Mesothelial cell of epicardium (in vitro differentiated cells): Measurements from ENCODE around the gene NHEJ1. TPM values are rescaled to one million over a fixed set of nuclear protein-coding genes. Genes with fewer than 3 reads are reported as not detected.

Experiments used
- DNase-seq, 2 experiments: peaks; one replicate each; pipeline ENCODE4 v3.0.0; 2021; ENCODE audit warnings: low spot score in 2 of 2; ENCODE audit not compliant: unreplicated experiment in 2 of 2
- H3K27ac Mint-ChIP-seq: 2 replicates; pipeline ENCODE4 v1.8.0; 2021; ENCODE audit warnings: mixed read lengths
- H3K27me3 Mint-ChIP-seq: 2 replicates; pipeline ENCODE4 v1.8.0; 2021; ENCODE audit warnings: low read depth, mixed read lengths
- H3K36me3 Mint-ChIP-seq: 2 replicates; pipeline ENCODE4 v1.8.0; 2021; ENCODE audit warnings: mixed read lengths
- H3K4me1 Mint-ChIP-seq: 2 replicates; pipeline ENCODE4 v1.8.0; 2021; ENCODE audit warnings: mixed read lengths
- H3K4me3 Mint-ChIP-seq: 2 replicates; pipeline ENCODE4 v1.8.0; 2021; ENCODE audit warnings: mild to moderate bottlenecking, moderate library complexity, mixed read lengths
- H3K9me3 Mint-ChIP-seq: 2 replicates; pipeline ENCODE4 v1.8.0; 2021; ENCODE audit warnings: mixed read lengths
- microRNA-seq: library from miRNA; unstranded; fragments of <30 nt; microRNA quantifications from one replicate; pipeline ENCODE4 v1.2.0, GENCODE V29; 2021; ENCODE audit warnings: inconsistent platforms, mixed read lengths
- total RNA-seq: library from RNA; stranded (reverse); gene quantifications from 3 replicates; pipeline ENCODE4 v1.2.1, GENCODE V29; 2021
- TF ChIP-seq, protein P1 (sequence below): fragments of 200-600 bp; sonication (generic); IDR thresholded peaks from one replicate; pipeline ENCODE4 v1.5.0; 2021; ENCODE audit warnings: antibody characterized with exemption; ENCODE audit not compliant: unreplicated experiment

The NHEJ1 gene
- total RNA-seq, 1 donor from 2014 or later = 11.5 TPM

DNA sequence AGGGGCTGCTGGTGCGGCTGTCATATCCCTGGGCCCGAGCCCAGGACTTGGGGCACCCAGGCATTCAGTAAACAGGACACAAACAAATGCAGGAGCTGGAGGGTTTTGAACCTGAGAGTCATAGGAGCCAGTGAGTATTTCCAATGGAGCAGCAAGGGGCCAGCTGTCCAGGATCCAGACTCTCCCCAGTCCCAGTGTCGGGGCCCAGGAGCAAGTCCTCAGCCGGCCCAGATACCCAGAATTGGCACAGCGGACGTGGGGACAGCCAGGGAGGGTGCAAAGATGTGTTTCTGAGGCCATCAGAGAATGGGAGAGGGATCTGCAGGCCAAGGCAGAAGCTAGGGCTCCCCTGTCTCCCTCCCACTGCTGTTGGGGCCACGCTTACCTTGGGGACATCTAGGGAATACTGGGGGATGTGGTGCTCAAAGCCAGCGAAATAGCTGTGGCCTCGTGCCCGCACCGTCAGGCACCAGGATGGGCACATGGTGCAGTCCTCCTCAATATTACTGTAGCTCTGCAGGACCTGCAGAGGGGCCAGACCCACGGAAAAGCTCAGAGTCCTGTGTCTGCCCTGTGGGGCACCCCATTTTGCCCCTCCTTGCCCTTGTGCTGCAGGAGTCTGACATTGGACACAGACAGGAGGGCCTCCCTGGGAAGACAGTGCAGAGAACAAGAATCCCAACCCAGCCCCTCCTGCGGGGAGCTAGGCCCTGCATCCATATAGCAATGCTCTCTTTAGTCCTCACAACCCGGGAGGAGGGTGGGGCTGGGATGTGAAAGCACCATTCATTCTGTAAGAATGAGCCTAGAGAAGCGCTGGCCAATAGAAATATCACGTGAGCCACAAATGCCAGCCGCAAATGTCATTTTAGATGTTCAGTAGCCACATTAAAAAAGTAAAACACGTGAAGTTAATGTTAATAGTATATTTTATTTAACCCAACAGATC is 134.7 kb downstream of the NHEJ1 start:
- Mint-ChIP-seq H3K27me3 (peaks cover 57% of the 10 kb centered on the region), H3K9me3 (no peaks in the 10 kb centered on the region), H3K36me3 (no peaks in the 10 kb centered on the region), H3K27ac (no peak overlapping the region), H3K4me1 (peaks cover 3% of the 10 kb centered on the region), H3K4me3 (no peak overlapping the region)
- TF ChIP-seq, protein P1, sequence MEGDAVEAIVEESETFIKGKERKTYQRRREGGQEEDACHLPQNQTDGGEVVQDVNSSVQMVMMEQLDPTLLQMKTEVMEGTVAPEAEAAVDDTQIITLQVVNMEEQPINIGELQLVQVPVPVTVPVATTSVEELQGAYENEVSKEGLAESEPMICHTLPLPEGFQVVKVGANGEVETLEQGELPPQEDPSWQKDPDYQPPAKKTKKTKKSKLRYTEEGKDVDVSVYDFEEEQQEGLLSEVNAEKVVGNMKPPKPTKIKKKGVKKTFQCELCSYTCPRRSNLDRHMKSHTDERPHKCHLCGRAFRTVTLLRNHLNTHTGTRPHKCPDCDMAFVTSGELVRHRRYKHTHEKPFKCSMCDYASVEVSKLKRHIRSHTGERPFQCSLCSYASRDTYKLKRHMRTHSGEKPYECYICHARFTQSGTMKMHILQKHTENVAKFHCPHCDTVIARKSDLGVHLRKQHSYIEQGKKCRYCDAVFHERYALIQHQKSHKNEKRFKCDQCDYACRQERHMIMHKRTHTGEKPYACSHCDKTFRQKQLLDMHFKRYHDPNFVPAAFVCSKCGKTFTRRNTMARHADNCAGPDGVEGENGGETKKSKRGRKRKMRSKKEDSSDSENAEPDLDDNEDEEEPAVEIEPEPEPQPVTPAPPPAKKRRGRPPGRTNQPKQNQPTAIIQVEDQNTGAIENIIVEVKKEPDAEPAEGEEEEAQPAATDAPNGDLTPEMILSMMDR = no peak
- DNase-seq = no peak

Small RNA genes lying within 50 kb of the gene (microRNA-seq; reads per million reads assigned to microRNA genes)
- gene MIR3131 = not detected

Other genes starting within 250 kb of the NHEJ1 start
- 0.69 to 0.97 TPM (median 0.90 TPM) in 3 replicates for gene CDK5R2, start 201.1 kb downstream of the NHEJ1 start, total RNA-seq
- gene FEV, start 175.6 kb downstream of the NHEJ1 start, total RNA-seq = 0.16 to 0.29 TPM (median 0.22 TPM) in 3 replicates
- gene CRYBA2, start 167.4 kb downstream of the NHEJ1 start, total RNA-seq = not detected in 3 replicates
- gene CFAP65, start 119.3 kb downstream of the NHEJ1 start, total RNA-seq = not detected in 3 replicates
- gene IHH, start 99.9 kb downstream of the NHEJ1 start, total RNA-seq = 0.18 to 0.62 TPM (median 0.38 TPM) in 3 replicates
- gene SLC23A3, start 9.2 kb upstream of the NHEJ1 start, total RNA-seq = 1.6 to 2.6 TPM (median 1.7 TPM) in 3 replicates
- 24.4 to 28.2 TPM (median 27.5 TPM) in 3 replicates for gene CNPPD1, start 16.1 kb upstream of the NHEJ1 start, total RNA-seq
- gene RETREG2, start 17.5 kb upstream of the NHEJ1 start, total RNA-seq = 70.0 to 75.2 TPM (median 74.2 TPM) in 3 replicates
- 27.4 to 29.2 TPM (median 27.8 TPM) in 3 replicates for gene ZFAND2B, start 46.0 kb upstream of the NHEJ1 start, total RNA-seq
- gene ABCB6, start 58.1 kb upstream of the NHEJ1 start, total RNA-seq = 24.6 to 29.4 TPM (median 28.1 TPM) in 3 replicates
- 39.3 to 40.8 TPM (median 40.6 TPM) in 3 replicates for gene ATG9A, start 68.8 kb upstream of the NHEJ1 start, total RNA-seq
- 58.3 to 65.3 TPM (median 59.6 TPM) in 3 replicates for gene ANKZF1, start 69.0 kb upstream of the NHEJ1 start, total RNA-seq
- gene GLB1L, start 84.6 kb upstream of the NHEJ1 start, total RNA-seq = 9.6 to 11.6 TPM (median 9.9 TPM) in 3 replicates
- 28.0 to 31.2 TPM (median 29.0 TPM) in 3 replicates for gene STK16, start 84.7 kb upstream of the NHEJ1 start, total RNA-seq
- gene TUBA4B, start 92.4 kb upstream of the NHEJ1 start, total RNA-seq = not detected in 3 replicates
- gene TUBA4A, start 93.1 kb upstream of the NHEJ1 start, total RNA-seq = 0.47 to 1.1 TPM (median 0.63 TPM) in 3 replicates
- gene DNAJB2, start 118.6 kb upstream of the NHEJ1 start, total RNA-seq = 39.7 to 47.8 TPM (median 43.4 TPM) in 3 replicates
- gene PTPRN, start 148.6 kb upstream of the NHEJ1 start, total RNA-seq = 0.33 to 0.50 TPM (median 0.38 TPM) in 3 replicates
- gene RESP18, start 171.9 kb upstream of the NHEJ1 start, total RNA-seq = not detected in 3 replicates
- gene DNPEP, start 227.1 kb upstream of the NHEJ1 start, total RNA-seq = 73.2 to 85.1 TPM (median 77.1 TPM) in 3 replicates